Uterus (tissue), 4 donors: Measurements from ENCODE around the gene TSSK2. TPM values are rescaled to one million over a fixed set of nuclear protein-coding genes. Genes with fewer than 3 reads are reported as not detected.

ENCODE experiments used
- DNase-seq, 2 donors: peaks; one replicate each; pipeline ENCODE4 v3.0.0-alpha.2; 2019 to 2020
- H3K27ac ChIP-seq, 2 donors: fragments of 200-600 bp; sonication (generic); 1 replicate in 1 of 2; 2 replicates in 1 of 2; pipeline ENCODE4 v1.5.1; 2016 to 2018
- H3K27me3 ChIP-seq, 2 donors: fragments of 200-600 bp; sonication (generic); one replicate each; pipeline ENCODE4 v1.5.1; 2018 to 2019; ENCODE audit warnings: control low read depth in 1 of 2
- H3K36me3 ChIP-seq, 2 donors: fragments of 200-600 bp; sonication (generic); one replicate each; pipeline ENCODE4 v1.5.1; 2019; ENCODE audit warnings: control low read depth in 1 of 2
- H3K4me1 ChIP-seq, 2 donors: fragments of 200-600 bp; sonication (generic); one replicate each; pipeline ENCODE4 v1.5.1; 2018 to 2019; ENCODE audit warnings: control low read depth in 1 of 2
- H3K4me3 ChIP-seq, 2 donors: fragments of 200-600 bp; sonication (generic); 1 replicate in 1 of 2; 2 replicates in 1 of 2; pipeline ENCODE4 v1.5.1; 2018 to 2019; ENCODE audit warnings: mild to moderate bottlenecking in 1 of 2
- H3K9me3 ChIP-seq, 2 donors: fragments of 200-600 bp; sonication (generic); one replicate each; pipeline ENCODE4 v1.5.1; 2019; ENCODE audit warnings: control low read depth in 1 of 2
- CTCF ChIP-seq, 4 experiments: fragments of 200-600 bp in 2 of 4; fragments of 450-650 bp in 2 of 4; sonication (generic) in 2 of 4; IDR thresholded peaks; one replicate each; pipeline ENCODE4 v1.5.1; 2016 to 2019; ENCODE audit warnings: antibody characterized with exemption in 4 of 4, mild to moderate bottlenecking in 2 of 4, moderate library complexity in 1 of 4
- POLR2A ChIP-seq, 2 donors: fragments of 450-650 bp; IDR thresholded peaks; one replicate each; pipeline ENCODE4 v1.6.1; 2016; ENCODE audit warnings: antibody characterized with exemption in 2 of 2, mild to moderate bottlenecking in 1 of 2, moderate library complexity in 1 of 2
- intact Hi-C: fragments of 100-400 bp; cut with DNase I; formaldehyde crosslinking; loops from one replicate; pipeline ENCODE4 v1.15.1; 2023; ENCODE audit warnings: low total_unique reads
- total RNA-seq, 4 donors: library from RNA; depleted of rRNA in 3 of 4; stranded (reverse); fragments of >200 nt in 3 of 4; gene quantifications; one replicate each; pipeline versions ENCODE4 v1.1.0 to v1.2.4, GENCODE V29; 2014 to 2023
- donor health status: DM: yes; HTN: yes; CAD: no.

The TSSK2 gene
- total RNA-seq, 4 donors from 2014 or later: 0.30 TPM; not detected in 3

- intact Hi-C loops: no loop called here
- DNase-seq: peak; percentile 36 to 42
Observed at GRCh38 chr22:19121631-19122142, 9.4 kb upstream of the TSSK2 start.

GRCh38 chr22:19122143-19122751, 8.9 kb upstream of the TSSK2 start, which contains the start of gene DGCR2:
Gene DGCR2 (minus strand): TSS chr22:19122412. CDS start chr22:19122206, 206 bp downstream.
- H3K27me3 ChIP-seq: no peaks in the 10 kb centered on the region
- TF ChIP-seq POLR2A (IDR thresholded peaks at IDR 0.05) (peak; percentile 84 to 86), CTCF (IDR thresholded peaks at IDR 0.05) (peak in 1 of 4 experiments; percentile 5)
- peak; percentile 96 for DNase-seq
- intact Hi-C loops: no loop called here
- no peaks in the 10 kb centered on the region for H3K9me3 ChIP-seq
- no peaks in the 10 kb centered on the region for H3K36me3 ChIP-seq
- peaks cover 0 to 28% of the 10 kb centered on the region in 2 donors for H3K4me1 ChIP-seq
- peak within 1 kb of the TSS; percentile 84 to 85 for H3K4me3 ChIP-seq
- H3K27ac ChIP-seq: peak within 1 kb of the TSS; percentile 84 to 90

More at GRCh38 chr22:19121631-19122142, 9.4 kb upstream of the TSSK2 start:
- Histone ChIP-seq H3K4me1 (peaks cover 0 to 31% of the 10 kb centered on the region in 2 donors), H3K9me3 (no peaks in the 10 kb centered on the region), H3K27ac (peak overlapping the region; percentile 84 to 90), H3K36me3 (no peaks in the 10 kb centered on the region), H3K27me3 (no peaks in the 10 kb centered on the region), H3K4me3 (peak overlapping the region; percentile 84 to 85)
- TF ChIP-seq POLR2A (IDR thresholded peaks at IDR 0.05): no peak
- no peak for TF ChIP-seq CTCF (IDR thresholded peaks at IDR 0.05)

- Histone ChIP-seq H3K9me3 (no peaks in the 10 kb centered on the region), H3K27me3 (no peaks in the 10 kb centered on the region), H3K4me3 (peak overlapping the region; percentile 40 to 84), H3K36me3 (no peaks in the 10 kb centered on the region), H3K27ac (peak overlapping the region; percentile 40 to 85), H3K4me1 (peaks cover 0 to 24% of the 10 kb centered on the region in 2 donors)
- no peak for DNase-seq
- intact Hi-C loops: no loop called here
- no peak for TF ChIP-seq POLR2A (IDR thresholded peaks at IDR 0.05)
- peak in 2 of 4 experiments; percentile 4 to 6 for TF ChIP-seq CTCF (IDR thresholded peaks at IDR 0.05)
Observed at GRCh38 chr22:19122752-19123492, 8.2 kb upstream of the TSSK2 start.

GRCh38 chr22:19123936-19124335, 7.2 kb upstream of the TSSK2 start:
- intact Hi-C loops: no loop called here
- peaks cover 0 to 18% of the 10 kb centered on the region in 2 donors for H3K4me1 ChIP-seq
- no peak for DNase-seq
- H3K36me3 ChIP-seq: no peaks in the 10 kb centered on the region
- no peaks in the 10 kb centered on the region for H3K9me3 ChIP-seq
- TF ChIP-seq CTCF (IDR thresholded peaks at IDR 0.05) (no peak), POLR2A (IDR thresholded peaks at IDR 0.05) (no peak)
- no peak overlapping the region for H3K27ac ChIP-seq
- H3K27me3 ChIP-seq: no peaks in the 10 kb centered on the region
- H3K4me3 ChIP-seq: no peak overlapping the region

GRCh38 chr22:19124377-19124776, 6.7 kb upstream of the TSSK2 start:
- Histone ChIP-seq H3K36me3 (no peaks in the 10 kb centered on the region), H3K4me3 (no peak overlapping the region), H3K27ac (no peak overlapping the region), H3K9me3 (no peaks in the 10 kb centered on the region), H3K27me3 (no peaks in the 10 kb centered on the region), H3K4me1 (peaks cover 0 to 13% of the 10 kb centered on the region in 2 donors)
- intact Hi-C loops: no loop called here
- TF ChIP-seq CTCF (IDR thresholded peaks at IDR 0.05): no peak
- TF ChIP-seq POLR2A (IDR thresholded peaks at IDR 0.05): no peak
- no peak for DNase-seq
